ENCODE measurements around the gene AACS. TPM values are rescaled to one million over a fixed set of nuclear protein-coding genes. Genes with fewer than 3 reads are reported as not detected.

Gene AACS
- total and polyA plus RNA-seq, 2 of the 13 experiments (the other 11 are each of a cell fraction or from before 2014, with no cell fraction given) = 23.3 to 28.8 TPM

GRCh38 chr12:125065919-125066570 lies 810 bp downstream of the AACS start:
- POLR2A ChIA-PET = interaction anchor here (0.9 to 1.7 kb wide), 2 partner anchors 13 to 27 kb away, joined by 3 to 5 read pairs; no protein-coding TSS in a partner anchor
- intact Hi-C loops (cut with micrococcal nuclease; ENCODE audit: unreplicated experiment) = loop anchor here (2.0 kb wide), 1 partner anchor 77 kb away; the partner anchor contains the start of gene DHX37
- DNase-seq (ENCODE audit: low spot score) = no peak
- TF ChIP-seq, protein P1, sequence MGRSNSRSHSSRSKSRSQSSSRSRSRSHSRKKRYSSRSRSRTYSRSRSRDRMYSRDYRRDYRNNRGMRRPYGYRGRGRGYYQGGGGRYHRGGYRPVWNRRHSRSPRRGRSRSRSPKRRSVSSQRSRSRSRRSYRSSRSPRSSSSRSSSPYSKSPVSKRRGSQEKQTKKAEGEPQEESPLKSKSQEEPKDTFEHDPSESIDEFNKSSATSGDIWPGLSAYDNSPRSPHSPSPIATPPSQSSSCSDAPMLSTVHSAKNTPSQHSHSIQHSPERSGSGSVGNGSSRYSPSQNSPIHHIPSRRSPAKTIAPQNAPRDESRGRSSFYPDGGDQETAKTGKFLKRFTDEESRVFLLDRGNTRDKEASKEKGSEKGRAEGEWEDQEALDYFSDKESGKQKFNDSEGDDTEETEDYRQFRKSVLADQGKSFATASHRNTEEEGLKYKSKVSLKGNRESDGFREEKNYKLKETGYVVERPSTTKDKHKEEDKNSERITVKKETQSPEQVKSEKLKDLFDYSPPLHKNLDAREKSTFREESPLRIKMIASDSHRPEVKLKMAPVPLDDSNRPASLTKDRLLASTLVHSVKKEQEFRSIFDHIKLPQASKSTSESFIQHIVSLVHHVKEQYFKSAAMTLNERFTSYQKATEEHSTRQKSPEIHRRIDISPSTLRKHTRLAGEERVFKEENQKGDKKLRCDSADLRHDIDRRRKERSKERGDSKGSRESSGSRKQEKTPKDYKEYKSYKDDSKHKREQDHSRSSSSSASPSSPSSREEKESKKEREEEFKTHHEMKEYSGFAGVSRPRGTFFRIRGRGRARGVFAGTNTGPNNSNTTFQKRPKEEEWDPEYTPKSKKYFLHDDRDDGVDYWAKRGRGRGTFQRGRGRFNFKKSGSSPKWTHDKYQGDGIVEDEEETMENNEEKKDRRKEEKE (IDR thresholded peaks at IDR 0.05) = no peak
- TF ChIP-seq, protein P2, sequence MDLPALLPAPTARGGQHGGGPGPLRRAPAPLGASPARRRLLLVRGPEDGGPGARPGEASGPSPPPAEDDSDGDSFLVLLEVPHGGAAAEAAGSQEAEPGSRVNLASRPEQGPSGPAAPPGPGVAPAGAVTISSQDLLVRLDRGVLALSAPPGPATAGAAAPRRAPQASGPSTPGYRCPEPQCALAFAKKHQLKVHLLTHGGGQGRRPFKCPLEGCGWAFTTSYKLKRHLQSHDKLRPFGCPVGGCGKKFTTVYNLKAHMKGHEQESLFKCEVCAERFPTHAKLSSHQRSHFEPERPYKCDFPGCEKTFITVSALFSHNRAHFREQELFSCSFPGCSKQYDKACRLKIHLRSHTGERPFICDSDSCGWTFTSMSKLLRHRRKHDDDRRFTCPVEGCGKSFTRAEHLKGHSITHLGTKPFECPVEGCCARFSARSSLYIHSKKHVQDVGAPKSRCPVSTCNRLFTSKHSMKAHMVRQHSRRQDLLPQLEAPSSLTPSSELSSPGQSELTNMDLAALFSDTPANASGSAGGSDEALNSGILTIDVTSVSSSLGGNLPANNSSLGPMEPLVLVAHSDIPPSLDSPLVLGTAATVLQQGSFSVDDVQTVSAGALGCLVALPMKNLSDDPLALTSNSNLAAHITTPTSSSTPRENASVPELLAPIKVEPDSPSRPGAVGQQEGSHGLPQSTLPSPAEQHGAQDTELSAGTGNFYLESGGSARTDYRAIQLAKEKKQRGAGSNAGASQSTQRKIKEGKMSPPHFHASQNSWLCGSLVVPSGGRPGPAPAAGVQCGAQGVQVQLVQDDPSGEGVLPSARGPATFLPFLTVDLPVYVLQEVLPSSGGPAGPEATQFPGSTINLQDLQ (CRISPR knock-in tag; IDR thresholded peaks at IDR 0.05) = no peak
- no peak for TF ChIP-seq HNRNPL (IDR thresholded peaks at IDR 0.05; ENCODE audit: low read depth, low read length)
- 0 out of 2 replicates have a peak, but pooled peaks have one; percentile 23 for TF ChIP-seq ZNF563 (CRISPR knock-in tag; IDR thresholded peaks at IDR 0.05)
- no peak for TF ChIP-seq ZNF790 (CRISPR knock-in tag; IDR thresholded peaks at IDR 0.05; ENCODE audit: borderline replicate concordance)
- no peak for TF ChIP-seq ZNF703 (CRISPR knock-in tag; IDR thresholded peaks at IDR 0.05; ENCODE audit: borderline replicate concordance)
- TF ChIP-seq, protein P3, sequence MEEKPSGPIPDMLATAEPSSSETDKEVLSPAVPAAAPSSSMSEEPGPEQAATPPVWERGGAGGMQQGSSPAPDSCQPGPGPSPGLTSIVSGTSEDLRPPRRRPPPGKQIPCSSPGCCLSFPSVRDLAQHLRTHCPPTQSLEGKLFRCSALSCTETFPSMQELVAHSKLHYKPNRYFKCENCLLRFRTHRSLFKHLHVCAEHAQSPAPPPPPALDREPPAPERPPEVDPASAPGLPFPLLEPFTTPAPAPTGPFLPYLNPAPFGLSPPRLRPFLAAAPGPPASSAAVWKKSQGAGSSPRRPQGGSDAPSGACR (CRISPR knock-in tag; IDR thresholded peaks at IDR 0.05) = 0 out of 2 replicates have a peak, but pooled peaks have one; percentile 23
- no peak for TF ChIP-seq SIX1 (CRISPR knock-in tag; IDR thresholded peaks at IDR 0.05; ENCODE audit: borderline replicate concordance)
- no peak; the same call in 1 of the 2 replicates for TF ChIP-seq SAP130 (CRISPR knock-in tag; IDR thresholded peaks at IDR 0.05; ENCODE audit: low read depth)
- no peak for TF ChIP-seq MXI1 (IDR thresholded peaks at IDR 0.05; ENCODE audit: borderline replicate concordance, low read depth, low read length)
- no peak for TF ChIP-seq NR2C2 (CRISPR knock-in tag; IDR thresholded peaks at IDR 0.05; ENCODE audit: borderline replicate concordance)
- 0 out of 2 replicates have a peak, but pooled peaks have one; percentile 8 for TF ChIP-seq ZNF747 (CRISPR knock-in tag; IDR thresholded peaks at IDR 0.05; ENCODE audit: borderline replicate concordance)
- TF ChIP-seq ZNF720 (CRISPR knock-in tag; IDR thresholded peaks at IDR 0.05) = no peak
- no peak for TF ChIP-seq ZFP1 (CRISPR knock-in tag; IDR thresholded peaks at IDR 0.05)
- 0 out of 2 replicates have a peak, but pooled peaks have one; percentile 36 for TF ChIP-seq ZNF816 (CRISPR knock-in tag; IDR thresholded peaks at IDR 0.05; ENCODE audit: borderline replicate concordance)
- no peak for TF ChIP-seq HNRNPLL (IDR thresholded peaks at IDR 0.05; ENCODE audit: low read depth, low read length, poor library complexity, severe bottlenecking)
- TF ChIP-seq MYNN (CRISPR knock-in tag; IDR thresholded peaks at IDR 0.05; ENCODE audit: low read depth) = no peak

More at GRCh38 chr12:125065919-125066570, 810 bp downstream of the AACS start:
- Histone ChIP-seq H3K36me3 (replicated peaks in 1 of 2; ENCODE audit: control insufficient read depth in 1 of 2, insufficient read depth in 2 of 2, low read length in 2 of 2) (peaks cover 5% of the 10 kb centered on the region in 2 experiments; a peak in 3 of 5 replicates), H3K9me3 (ENCODE audit: low read length) (no peaks in the 10 kb centered on the region), H3K27ac (ENCODE audit: extremely low read length, insufficient read depth, low read length) (peak overlapping the region; percentile 62), H3K4me1 (ENCODE audit: insufficient read depth, low read length) (peaks cover 26% of the 10 kb centered on the region), H2AFZ (ENCODE audit: low read length) (no peak overlapping the region), H3K27me3 (ENCODE audit: control insufficient read depth in 1 of 2, insufficient read depth in 2 of 2, low read length in 2 of 2) (no peaks in the 10 kb centered on the region; a peak in 1 of 5 replicates), H3K4me3 (replicated peaks in 1 of 3; ENCODE audit: insufficient read depth in 1 of 3, low read depth in 2 of 3, low read length in 3 of 3) (peak overlapping the region; percentile 84 to 94 (median 84)), H3K4me2 (ENCODE audit: low read depth, low read length) (peak overlapping the region; percentile 98), H4K20me1 (ENCODE audit: insufficient read depth, low read length) (peaks cover 3% of the 10 kb centered on the region; the same call in 1 of the 2 replicates), H3K79me2 (ENCODE audit: insufficient read depth, low read length) (peaks cover 16% of the 10 kb centered on the region), H3K9ac (ENCODE audit: insufficient read depth, low read depth, low read length) (peak overlapping the region; percentile 81)
- FAIRE-seq (no peak), ATAC-seq (peak; percentile 63)
- CTCF ChIA-PET (ENCODE audit: low intra/inter-chr PET ratio, low total read pairs) = no interaction called here
- WGBS (ENCODE audit: low lambda C conversion rate) = 31% methylated on average over 16 of the region's 18 CpGs
- in situ Hi-C loops (cut with HindIII; ENCODE audit: extremely low pct_ligation_motif_present, low pct_unique_long_range_greater_than_20kb) = no loop called here
- BruUV-seq (replicated peaks) = no TSS peak
